ENCODE measurements around the gene ALG1. TPM values are rescaled to one million over a fixed set of nuclear protein-coding genes. Genes with fewer than 3 reads are reported as not detected.
"Not testable (repeated sequence)": the region's sequence is repeated elsewhere in the genome, so short reads cannot be mapped to it uniquely, and the experiment has no call there.

Gene ALG1
- total and polyA plus RNA-seq, 9 donors: 10.1 to 13.6 (median 12.8) TPM

DNA sequence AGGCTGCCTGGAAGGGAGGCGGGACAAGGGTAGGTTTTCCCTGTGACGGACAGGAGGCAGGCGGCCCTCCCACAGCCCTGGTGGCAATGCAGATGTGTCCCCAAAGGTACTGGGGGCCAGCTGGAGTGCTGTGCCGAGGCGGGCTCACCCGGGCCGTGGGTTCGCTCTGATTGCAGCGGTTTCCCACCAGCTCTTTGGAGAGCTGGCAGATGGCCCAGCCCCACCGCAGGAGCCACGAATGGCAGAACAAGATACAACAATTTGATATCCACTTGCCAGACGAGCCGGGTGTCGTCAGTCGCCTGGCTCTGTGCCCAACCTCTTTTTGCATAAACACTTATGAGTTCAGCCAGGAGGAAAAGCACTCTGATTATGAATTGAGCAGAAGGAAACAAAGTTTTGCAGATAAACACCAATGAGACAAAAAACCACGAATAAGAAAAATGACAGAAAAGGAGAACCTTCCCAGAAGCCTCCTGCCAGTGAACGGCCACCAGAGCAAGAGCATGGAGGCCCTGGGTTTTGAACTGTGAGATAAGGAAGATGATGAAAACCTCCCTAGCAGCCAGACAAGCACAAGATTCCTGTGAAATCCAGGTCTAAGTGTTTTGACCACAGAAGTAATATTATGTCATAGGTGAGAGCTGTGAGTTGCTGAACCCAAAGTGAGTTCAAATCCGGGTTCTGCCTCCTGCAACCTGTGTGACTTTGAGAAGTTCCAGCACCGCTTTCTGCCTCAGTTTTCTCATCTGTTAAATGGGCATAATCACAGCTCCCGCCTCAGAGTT is 45.9 kb downstream of the ALG1 start:
- not testable (repeated sequence) for H3K4me1 ChIP-seq (ENCODE audit: control insufficient read depth, insufficient read depth, low read length); H3K4me3 ChIP-seq (ENCODE audit: low read length); H3K9me3 ChIP-seq (replicated peaks; ENCODE audit: control insufficient read depth, low read depth, low read length); H3K36me3 ChIP-seq (ENCODE audit: control insufficient read depth, insufficient read depth, low read length); H3K27ac ChIP-seq (ENCODE audit: low read length); H3K27me3 ChIP-seq (ENCODE audit: control insufficient read depth, insufficient read depth, low read length)
- DNase-seq: peak; percentile 38
- 29% methylated on average over 2 of the region's 20 CpGs for WGBS (ENCODE audit: insufficient coverage)

DNA sequence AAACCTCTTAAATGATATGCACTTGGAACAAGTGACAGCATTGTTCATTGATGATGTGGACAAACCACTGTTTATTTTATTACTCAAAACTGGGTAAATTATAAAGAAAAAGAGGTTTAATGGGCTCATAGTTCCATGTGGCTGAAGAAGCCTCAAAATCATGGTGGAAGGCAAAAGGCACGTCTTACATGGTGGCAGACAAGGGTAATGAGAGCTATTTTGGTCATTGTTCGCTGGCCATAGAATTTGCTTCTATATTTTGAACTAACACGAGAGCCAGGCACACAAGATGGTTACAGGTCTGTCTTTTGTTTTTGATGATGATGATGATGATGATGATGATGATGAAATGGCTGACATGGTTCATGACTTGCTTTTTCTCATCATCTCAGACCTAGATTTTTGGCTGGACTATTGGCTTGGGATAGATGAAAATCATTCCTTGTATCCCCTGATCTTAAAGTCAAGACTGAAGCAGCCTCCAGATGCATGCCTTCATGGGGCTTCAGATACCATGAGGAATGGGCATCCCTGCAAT is 59.9 kb downstream of the ALG1 start:
- 70% methylated on average over 3 of the region's 3 CpGs for WGBS (ENCODE audit: insufficient coverage)

DNA sequence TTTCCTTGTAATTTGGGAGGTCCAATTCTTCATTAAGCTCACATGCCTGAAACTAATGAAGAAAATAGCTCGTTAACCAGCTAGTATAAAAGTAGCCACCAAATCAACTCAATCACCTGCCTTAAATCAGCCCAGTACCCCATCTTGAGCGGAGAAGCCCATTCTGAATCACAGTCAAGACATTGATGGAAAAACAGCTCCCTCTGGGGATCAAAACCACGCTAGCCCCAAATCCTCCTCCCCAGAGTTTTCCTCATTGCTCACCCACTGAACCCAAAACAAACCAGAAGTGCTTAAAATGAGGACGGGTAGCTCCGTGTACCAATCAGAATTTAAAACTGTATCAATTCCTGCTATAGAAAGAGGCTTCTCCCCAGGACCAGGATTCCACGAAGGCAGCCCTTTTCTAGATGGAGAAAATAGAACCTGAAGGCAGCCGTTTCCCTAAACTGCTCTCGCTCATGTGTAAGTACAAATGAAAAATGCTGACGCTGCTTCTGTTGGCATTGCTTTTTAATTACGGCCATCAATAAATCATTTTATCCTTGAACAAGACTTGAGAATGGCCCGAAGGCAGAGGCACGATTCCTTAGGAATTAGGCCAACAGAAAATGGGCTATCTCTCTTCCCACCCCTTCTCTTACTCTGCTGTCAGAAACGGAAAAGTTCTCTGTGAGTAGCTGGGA is 61.4 kb downstream of the ALG1 start:
- not testable (repeated sequence) for H3K27me3 ChIP-seq (ENCODE audit: control insufficient read depth, insufficient read depth, low read length); H3K4me3 ChIP-seq (ENCODE audit: low read length); DNase-seq; H3K4me1 ChIP-seq (ENCODE audit: control insufficient read depth, insufficient read depth, low read length); H3K9me3 ChIP-seq (replicated peaks; ENCODE audit: control insufficient read depth, low read depth, low read length); H3K27ac ChIP-seq (ENCODE audit: low read length); H3K36me3 ChIP-seq (ENCODE audit: control insufficient read depth, insufficient read depth, low read length)
- WGBS (ENCODE audit: insufficient coverage): 60% methylated on average over 3 of the region's 13 CpGs

More for the DNA sequence above, 59.9 kb downstream of the ALG1 start:
- H3K27me3 ChIP-seq (ENCODE audit: control insufficient read depth, insufficient read depth, low read length); H3K4me3 ChIP-seq (ENCODE audit: low read length); DNase-seq; H3K27ac ChIP-seq (ENCODE audit: low read length); H3K4me1 ChIP-seq (ENCODE audit: control insufficient read depth, insufficient read depth, low read length); H3K9me3 ChIP-seq (replicated peaks; ENCODE audit: control insufficient read depth, low read depth, low read length); H3K36me3 ChIP-seq (ENCODE audit: control insufficient read depth, insufficient read depth, low read length): not testable (repeated sequence)

DNA sequence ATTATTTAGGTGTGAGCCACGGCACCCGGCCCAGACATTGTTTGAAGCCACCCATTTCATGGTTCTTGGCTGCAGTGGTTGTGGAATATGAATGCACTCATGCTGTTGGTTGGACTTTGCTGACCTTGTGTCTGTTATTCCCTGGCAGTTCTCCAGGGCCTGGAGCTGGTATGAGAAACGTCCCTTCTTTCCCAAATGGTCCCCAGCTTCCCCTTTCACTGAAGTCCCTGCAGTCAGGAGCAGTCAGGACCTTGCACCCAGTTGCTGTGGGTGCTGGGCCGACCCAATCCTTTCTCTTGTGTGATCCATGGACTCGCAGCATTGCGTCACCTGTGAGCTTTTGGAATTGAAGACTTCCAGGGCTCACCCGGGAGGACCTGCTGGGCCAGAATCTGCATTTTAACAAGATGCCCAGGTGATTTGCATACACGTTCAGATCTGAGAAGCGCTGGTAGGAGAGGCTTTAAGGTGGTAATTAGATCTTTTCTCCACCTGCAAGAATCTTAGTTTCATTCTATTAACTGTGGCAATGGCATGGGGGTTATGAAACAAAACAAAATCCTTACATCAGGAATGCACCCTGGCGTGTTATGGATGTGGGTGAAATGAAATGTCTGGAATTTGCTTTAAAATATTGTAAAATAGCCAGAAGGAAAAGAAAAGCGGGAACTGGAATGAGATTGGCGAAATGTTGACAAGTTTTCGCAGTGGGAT is 63.3 kb downstream of the ALG1 start:
- WGBS (ENCODE audit: insufficient coverage): 38% methylated on average over 7 of the region's 13 CpGs
- not testable (repeated sequence) for H3K27me3 ChIP-seq (ENCODE audit: control insufficient read depth, insufficient read depth, low read length); DNase-seq

More for the DNA sequence above, 63.3 kb downstream of the ALG1 start:
- H3K36me3 ChIP-seq (ENCODE audit: control insufficient read depth, insufficient read depth, low read length); H3K9me3 ChIP-seq (replicated peaks; ENCODE audit: control insufficient read depth, low read depth, low read length); H3K4me1 ChIP-seq (ENCODE audit: control insufficient read depth, insufficient read depth, low read length); H3K27ac ChIP-seq (ENCODE audit: low read length); H3K4me3 ChIP-seq (ENCODE audit: low read length): not testable (repeated sequence)

Other genes starting within 250 kb of the ALG1 start
- 29.8 TPM for gene GLYR1, start 224.6 kb upstream of the ALG1 start, total RNA-seq
- 10 to 100 TPM; 49.8 to 57.1 (median 51.5) TPM for gene GLYR1, start 224.6 kb upstream of the ALG1 start, polyA plus RNA-seq (ENCODE audit: insufficient read depth in 1 of 8, insufficient read length in 8 of 8, low replicate concordance in 1 of 8)
- 9.9 TPM for gene UBN1, start 224.4 kb upstream of the ALG1 start, total RNA-seq
- 10 to 100 TPM; 13.4 to 24.6 (median 19.5) TPM for gene UBN1, start 224.4 kb upstream of the ALG1 start, polyA plus RNA-seq (ENCODE audit: insufficient read depth in 1 of 8, insufficient read length in 8 of 8, low replicate concordance in 1 of 8)
- gene PPL, start 134.7 kb upstream of the ALG1 start, total RNA-seq: 1.1 TPM
- gene PPL, start 134.7 kb upstream of the ALG1 start, polyA plus RNA-seq (ENCODE audit: insufficient read depth in 1 of 8, insufficient read length in 8 of 8, low replicate concordance in 1 of 8): 10 to 100 TPM in 1 of 8 donors, 1 to 10 TPM in 4, under 1 TPM in 3; 0.53 to 18.3 (median 1.1) TPM
- 0.40 TPM for gene SEC14L5, start 113.5 kb upstream of the ALG1 start, total RNA-seq
- under 1 TPM; 0.55 to 1.00 (median 0.85) TPM for gene SEC14L5, start 113.5 kb upstream of the ALG1 start, polyA plus RNA-seq (ENCODE audit: insufficient read depth in 1 of 8, insufficient read length in 8 of 8, low replicate concordance in 1 of 8)
- 4.3 TPM for gene NAGPA, start 37.9 kb upstream of the ALG1 start, total RNA-seq
- gene NAGPA, start 37.9 kb upstream of the ALG1 start, polyA plus RNA-seq (ENCODE audit: insufficient read depth in 1 of 8, insufficient read length in 8 of 8, low replicate concordance in 1 of 8): 1 to 10 TPM; 4.1 to 6.4 (median 5.7) TPM
- gene C16orf89, start 5.9 kb upstream of the ALG1 start, total RNA-seq: not detected
- 1 to 10 TPM in 1 of 8 donors, under 1 TPM in 7; 0.17 to 5.4 (median 0.39) TPM for gene C16orf89, start 5.9 kb upstream of the ALG1 start, polyA plus RNA-seq (ENCODE audit: insufficient read depth in 1 of 8, insufficient read length in 8 of 8, low replicate concordance in 1 of 8)
- gene EEF2KMT, start 26.0 kb downstream of the ALG1 start, total RNA-seq: 7.0 TPM
- gene EEF2KMT, start 26.0 kb downstream of the ALG1 start, polyA plus RNA-seq (ENCODE audit: insufficient read depth in 1 of 8, insufficient read length in 8 of 8, low replicate concordance in 1 of 8): 10 to 100 TPM in 7 of 8 donors, 1 to 10 TPM in 1; 9.5 to 13.0 (median 11.1) TPM

All from muscle of leg (tissue), 11 donors.